ENCODE data around the gene ZBTB16.

The ZBTB16 gene

DNA sequence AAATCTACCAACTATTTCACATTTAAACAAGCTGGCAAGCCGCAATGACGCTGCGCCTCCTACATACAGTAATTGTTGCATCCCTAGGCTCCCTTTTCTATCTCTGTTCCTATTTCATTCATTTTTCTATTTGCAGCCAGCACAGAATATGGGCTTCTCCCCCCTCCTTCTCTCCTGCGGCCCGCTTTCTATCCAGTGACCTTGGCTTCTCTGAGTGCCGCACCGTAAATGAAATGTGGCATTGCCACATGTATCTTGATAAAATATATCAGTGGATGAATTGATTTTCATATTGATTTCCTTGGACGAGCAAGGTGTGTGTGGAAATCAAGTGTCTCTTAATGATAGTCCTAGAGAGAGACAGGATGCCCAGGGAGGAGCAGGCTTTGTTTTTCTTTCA lies 70.2 kb downstream of the ZBTB16 start:
- H3K27ac ChIP-seq, result peak overlapping the region; percentile 74
- TF ChIP-seq ZFX (IDR thresholded peaks at IDR 0.05; ENCODE audit: borderline replicate concordance), result no peak
- TF ChIP-seq, protein P1, sequence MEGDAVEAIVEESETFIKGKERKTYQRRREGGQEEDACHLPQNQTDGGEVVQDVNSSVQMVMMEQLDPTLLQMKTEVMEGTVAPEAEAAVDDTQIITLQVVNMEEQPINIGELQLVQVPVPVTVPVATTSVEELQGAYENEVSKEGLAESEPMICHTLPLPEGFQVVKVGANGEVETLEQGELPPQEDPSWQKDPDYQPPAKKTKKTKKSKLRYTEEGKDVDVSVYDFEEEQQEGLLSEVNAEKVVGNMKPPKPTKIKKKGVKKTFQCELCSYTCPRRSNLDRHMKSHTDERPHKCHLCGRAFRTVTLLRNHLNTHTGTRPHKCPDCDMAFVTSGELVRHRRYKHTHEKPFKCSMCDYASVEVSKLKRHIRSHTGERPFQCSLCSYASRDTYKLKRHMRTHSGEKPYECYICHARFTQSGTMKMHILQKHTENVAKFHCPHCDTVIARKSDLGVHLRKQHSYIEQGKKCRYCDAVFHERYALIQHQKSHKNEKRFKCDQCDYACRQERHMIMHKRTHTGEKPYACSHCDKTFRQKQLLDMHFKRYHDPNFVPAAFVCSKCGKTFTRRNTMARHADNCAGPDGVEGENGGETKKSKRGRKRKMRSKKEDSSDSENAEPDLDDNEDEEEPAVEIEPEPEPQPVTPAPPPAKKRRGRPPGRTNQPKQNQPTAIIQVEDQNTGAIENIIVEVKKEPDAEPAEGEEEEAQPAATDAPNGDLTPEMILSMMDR (IDR thresholded peaks at IDR 0.05), result no peak

DNA sequence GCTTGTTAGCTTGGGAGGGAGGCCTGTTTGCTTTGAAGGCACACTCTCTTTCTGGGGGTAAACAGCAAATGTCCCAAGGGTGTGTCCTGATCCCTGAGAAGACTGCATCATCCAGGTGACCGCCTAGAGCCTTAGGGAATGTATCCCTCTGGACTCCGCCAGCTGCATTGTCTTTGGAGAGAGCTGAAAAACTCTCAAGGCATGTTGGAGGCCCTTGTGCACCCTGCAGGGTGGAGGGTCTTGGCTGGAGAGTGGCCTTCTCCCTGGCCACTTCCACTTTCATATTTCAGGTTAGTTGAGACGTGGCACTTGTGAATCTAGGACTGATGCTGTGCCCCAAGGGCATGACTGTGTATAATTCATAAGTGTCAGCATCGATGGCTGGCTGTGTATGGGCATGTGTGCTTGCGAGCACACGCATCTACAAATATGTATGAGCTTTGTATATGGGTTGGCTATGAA lies 70.6 kb downstream of the ZBTB16 start:
- TF ChIP-seq ZFX (IDR thresholded peaks at IDR 0.05; ENCODE audit: borderline replicate concordance), result no peak
- TF ChIP-seq, protein P1 (IDR thresholded peaks at IDR 0.05), result no peak
- H3K27ac ChIP-seq, result peak overlapping the region; percentile 74

DNA sequence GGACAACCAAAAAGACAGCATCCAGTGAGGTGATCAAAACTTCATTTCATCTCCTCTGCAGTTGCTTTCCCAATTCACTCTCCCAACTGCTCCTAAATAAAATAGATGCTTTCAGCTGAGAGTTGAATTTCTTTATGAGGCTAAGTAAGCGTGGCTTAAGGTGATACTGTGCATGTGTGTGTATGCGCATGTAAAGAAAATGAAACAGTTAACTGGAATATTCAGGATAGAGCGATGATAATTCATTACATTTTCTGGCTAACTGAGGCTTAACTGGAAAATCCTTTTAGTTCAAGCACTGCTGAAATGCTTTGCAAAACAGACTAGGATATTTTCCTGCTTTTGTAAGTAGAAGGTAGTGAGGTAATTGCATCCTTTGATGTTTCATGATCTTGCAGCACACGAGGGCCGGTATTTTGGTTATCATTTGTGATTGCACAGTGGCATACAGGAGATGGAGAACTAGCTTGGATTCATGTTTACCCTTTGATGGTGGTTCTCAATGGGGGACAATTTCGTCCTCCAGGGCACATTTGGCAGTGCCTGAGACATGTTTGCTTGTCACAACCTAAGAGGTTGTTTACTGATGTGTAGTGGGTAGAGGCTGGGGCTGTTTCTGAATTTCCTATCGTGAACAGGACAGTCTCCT lies 71.2 kb downstream of the ZBTB16 start:
- peak overlapping the region; percentile 74 for H3K27ac ChIP-seq
- TF ChIP-seq ZFX (IDR thresholded peaks at IDR 0.05; ENCODE audit: borderline replicate concordance), result no peak
- TF ChIP-seq, protein P1 (IDR thresholded peaks at IDR 0.05), result no peak

DNA sequence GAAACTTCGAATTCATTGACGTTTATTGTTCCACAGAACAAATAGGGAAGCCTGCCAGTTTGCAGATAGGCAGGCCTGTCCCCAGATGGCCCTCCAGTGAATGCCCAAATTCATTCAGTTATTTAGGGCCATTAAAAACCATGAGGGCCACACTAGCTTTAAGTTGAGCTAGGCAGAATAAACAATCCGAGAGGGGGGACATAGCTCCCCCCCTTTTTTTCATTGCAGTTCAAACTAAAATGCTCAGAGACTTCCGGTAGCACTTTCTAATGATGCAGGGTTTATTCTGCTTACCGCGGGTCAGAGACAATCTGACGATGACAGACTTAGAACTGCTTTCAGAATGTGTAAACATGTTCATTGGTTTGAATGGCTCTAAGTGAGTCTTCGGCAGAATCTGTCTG lies 72.0 kb downstream of the ZBTB16 start:
- H3K27ac ChIP-seq, result peak overlapping the region; percentile 74
- no peak for TF ChIP-seq ZFX (IDR thresholded peaks at IDR 0.05; ENCODE audit: borderline replicate concordance)
- TF ChIP-seq, protein P1 (IDR thresholded peaks at IDR 0.05), result no peak

DNA sequence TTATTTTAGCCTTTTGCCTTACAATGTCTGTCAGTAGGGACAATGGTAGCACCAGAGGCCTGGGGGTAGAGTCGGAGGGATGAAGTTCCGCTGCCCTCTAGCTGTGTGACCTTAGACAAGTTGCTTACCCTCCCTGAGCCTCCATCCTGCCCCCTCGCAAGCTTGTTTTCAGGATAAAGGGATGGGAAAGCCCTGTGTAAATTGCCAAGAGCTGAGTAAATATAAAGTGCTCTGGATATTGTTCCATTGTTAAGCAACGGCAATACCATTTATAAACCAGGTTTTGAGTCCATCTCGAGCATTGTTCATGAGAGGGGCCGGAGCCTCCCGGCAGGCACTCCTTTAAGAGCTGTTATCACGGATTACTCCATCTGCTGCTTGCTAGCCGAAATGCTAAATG lies 72.9 kb downstream of the ZBTB16 start:
- TF ChIP-seq, protein P1 (IDR thresholded peaks at IDR 0.05), result no peak
- no peak for TF ChIP-seq ZFX (IDR thresholded peaks at IDR 0.05; ENCODE audit: borderline replicate concordance)
- peak overlapping the region; percentile 74 for H3K27ac ChIP-seq

DNA sequence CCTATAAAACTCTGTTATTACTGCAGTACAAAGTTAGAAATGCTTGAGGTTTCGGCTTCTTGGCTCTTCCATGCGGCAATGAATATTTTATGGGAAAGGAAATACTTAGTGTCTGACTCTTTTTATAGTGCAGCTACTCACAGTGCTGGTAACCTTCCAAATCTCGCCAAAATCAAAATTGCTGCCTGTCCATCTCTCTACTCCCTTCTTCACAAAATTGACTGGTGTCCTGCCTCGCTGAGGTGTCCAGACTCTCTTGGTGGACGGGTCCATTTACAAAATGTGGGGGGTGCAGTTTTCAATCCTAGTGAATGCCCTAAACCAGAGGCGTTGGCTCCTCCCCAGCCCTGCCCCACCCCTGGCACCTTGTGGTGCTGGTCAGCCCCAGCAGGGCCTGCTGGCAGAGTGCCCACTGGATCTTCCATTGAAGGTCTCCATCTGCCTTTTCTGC lies 73.5 kb downstream of the ZBTB16 start:
- TF ChIP-seq, protein P1 (IDR thresholded peaks at IDR 0.05), result no peak
- no peak for TF ChIP-seq ZFX (IDR thresholded peaks at IDR 0.05; ENCODE audit: borderline replicate concordance)
- peak overlapping the region; percentile 74 for H3K27ac ChIP-seq

DNA sequence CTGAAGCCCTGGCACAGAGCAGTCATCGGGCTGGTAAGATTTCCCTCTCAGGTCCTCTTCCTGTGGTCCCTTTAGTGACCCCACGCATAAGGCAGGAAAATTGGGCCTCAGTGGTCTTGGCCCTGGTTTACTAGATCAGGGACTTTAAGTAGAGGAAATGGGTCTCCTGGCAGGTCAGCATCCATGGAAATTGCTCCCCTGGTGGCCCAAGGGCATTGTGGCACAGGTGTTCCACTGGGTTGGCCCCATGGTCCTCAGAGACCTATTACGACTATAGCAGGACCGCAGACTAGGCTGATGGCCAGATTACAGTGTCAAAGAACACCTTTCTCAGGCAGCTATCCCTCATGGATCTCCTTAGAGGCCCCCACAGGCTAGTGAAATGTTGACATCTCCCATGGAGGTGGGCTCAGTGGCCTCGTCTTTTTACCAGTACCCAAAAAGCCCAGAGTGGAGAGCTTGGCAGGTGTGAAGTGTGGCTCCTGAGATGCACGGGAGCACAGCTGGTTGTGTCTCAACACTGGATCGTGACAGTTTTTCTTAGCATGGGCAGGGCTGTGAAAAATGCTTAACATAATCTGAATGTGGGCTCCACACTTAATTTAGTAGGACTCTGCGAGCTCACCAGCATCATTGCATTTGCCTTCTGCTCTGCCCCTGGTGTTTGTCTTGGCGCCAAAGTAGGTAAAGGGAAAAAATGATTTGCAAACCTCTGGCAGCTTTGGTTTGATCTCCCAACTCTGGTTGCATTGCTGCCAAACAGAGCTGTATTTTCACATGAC lies 74.2 kb downstream of the ZBTB16 start:
- H3K27ac ChIP-seq, result peak overlapping the region; percentile 74
- no peak for TF ChIP-seq ZFX (IDR thresholded peaks at IDR 0.05; ENCODE audit: borderline replicate concordance)
- TF ChIP-seq, protein P1 (IDR thresholded peaks at IDR 0.05), result no peak; the same call in 1 of the 2 replicates
